ENCODE results near the gene CMIP.

- TF ChIP-seq CTCF (IDR thresholded peaks at IDR 0.05) (no peak), EP300 (IDR thresholded peaks at IDR 0.05) (no peak)
Measured at GRCh38 chr16:81469710-81470535, 25.3 kb downstream of the CMIP start.

Measured in esophagus muscularis mucosa (tissue), 3 donors.